ENCODE results near the gene SLC12A7. TPM values are rescaled to one million over a fixed set of nuclear protein-coding genes. Genes with fewer than 3 reads are reported as not detected.

Gene SLC12A7
- total and polyA plus RNA-seq, 9 of the 15 experiments (the other 6 are each of a cell fraction or from before 2014, with no cell fraction given), result 0.01 to 3.1 (median 0.56) TPM

- Histone ChIP-seq H3K4me2 (ENCODE audit: insufficient read depth, low read length) (no peak overlapping the region), H2AFZ (ENCODE audit: low read depth, low read length) (no peak overlapping the region), H3K9me1 (ENCODE audit: control insufficient read depth, insufficient read depth, low read length) (no peaks in the 10 kb centered on the region), H3K9ac (ENCODE audit: insufficient read depth in 1 of 2, low read depth in 2 of 2, low read length in 2 of 2) (no peak overlapping the region; a peak in 1 of 4 replicates), H3K4me3 (no peak overlapping the region), H3K79me2 (ENCODE audit: control insufficient read depth, insufficient read depth, low read length) (no peaks in the 10 kb centered on the region), H3K27me3 (ENCODE audit: control insufficient read depth in 2 of 2, insufficient read depth in 2 of 2, low read length in 2 of 2) (peaks cover 9 to 92% of the 10 kb centered on the region in 2 experiments; a peak in 4 of 5 replicates), H3K36me3 (ENCODE audit: control insufficient read depth, insufficient read depth, low read length) (no peaks in the 10 kb centered on the region), H3K4me1 (replicated peaks in 1 of 2; ENCODE audit: control insufficient read depth in 2 of 2, insufficient read depth in 2 of 2, low read length in 2 of 2) (peaks cover 0 to 73% of the 10 kb centered on the region in 2 experiments; a peak in 2 of 5 replicates), H3K27ac (ENCODE audit: extremely low read depth, low read depth, low read length) (no peak overlapping the region), H4K20me1 (replicated peaks; ENCODE audit: control insufficient read depth, insufficient read depth, low read length) (peaks cover 15% of the 10 kb centered on the region), H3K9me3 (replicated peaks; ENCODE audit: control insufficient read depth, insufficient read depth, low read depth, low read length) (no peaks in the 10 kb centered on the region)
- 21% methylated on average over 15 of the region's 16 CpGs for WGBS (ENCODE audit: insufficient coverage, low coverage, missing lambda C conversion rate)
- ATAC-seq (no peak; the same call in 2 of the 3 replicates), FAIRE-seq (no peak), DNase-seq (ENCODE audit: extremely low read depth in 1 of 4, low spot score in 3 of 4) (no peak)
- BruUV-seq (replicated peaks), result no TSS peak
- ChIA-PET CTCF (ENCODE audit: low intra/inter-chr PET ratio) (no interaction called here), POLR2A (interaction anchor here (1.1 kb wide), 1 partner anchor 24 kb away, joined by 3 read pairs; no protein-coding TSS in a partner anchor)
- intact Hi-C loops (cut with micrococcal nuclease) (no loop called here), in situ Hi-C loops (cut with MboI) (no loop called here)
- TF ChIP-seq TEAD4 (IDR thresholded peaks at IDR 0.05; ENCODE audit: low read length) (no peak), TEAD4 (CRISPR knock-in tag; IDR thresholded peaks at IDR 0.05; ENCODE audit: borderline replicate concordance) (no peak), ZNF586 (CRISPR knock-in tag; conservative IDR thresholded peaks at IDR 0.05) (no peak), PRMT5 (CRISPR knock-in tag; IDR thresholded peaks at IDR 0.05) (no peak), TFAP4 (CRISPR knock-in tag; IDR thresholded peaks at IDR 0.05; ENCODE audit: borderline replicate concordance) (no peak), ZNF592 (IDR thresholded peaks at IDR 0.05) (no peak), GMEB1 (CRISPR knock-in tag; IDR thresholded peaks at IDR 0.05) (no peak), CREB5 (CRISPR knock-in tag; IDR thresholded peaks at IDR 0.05) (no peak), TGIF2 (CRISPR knock-in tag; IDR thresholded peaks at IDR 0.05) (no peak), BRF2 (IDR thresholded peaks at IDR 0.05; ENCODE audit: borderline replicate concordance, insufficient read depth, insufficient read length) (no peak), YY1 (IDR thresholded peaks at IDR 0.05; ENCODE audit: borderline replicate concordance in 1 of 3, control insufficient read depth in 1 of 3, extremely low read depth in 1 of 3, insufficient read depth in 3 of 3, insufficient read length in 1 of 3, insufficient replicate concordance in 2 of 3, low read depth in 1 of 3, low read length in 2 of 3) (no peak)
These were observed 21.3 kb downstream of the SLC12A7 start for GRCh38 chr5:1090538-1090937.

Data from K562 (cell line).